ENCODE data around the gene LYST.
"Not testable (repeated sequence)": the region's sequence is repeated elsewhere in the genome, so short reads cannot be mapped to it uniquely, and the experiment has no call there.

The LYST gene

DNA sequence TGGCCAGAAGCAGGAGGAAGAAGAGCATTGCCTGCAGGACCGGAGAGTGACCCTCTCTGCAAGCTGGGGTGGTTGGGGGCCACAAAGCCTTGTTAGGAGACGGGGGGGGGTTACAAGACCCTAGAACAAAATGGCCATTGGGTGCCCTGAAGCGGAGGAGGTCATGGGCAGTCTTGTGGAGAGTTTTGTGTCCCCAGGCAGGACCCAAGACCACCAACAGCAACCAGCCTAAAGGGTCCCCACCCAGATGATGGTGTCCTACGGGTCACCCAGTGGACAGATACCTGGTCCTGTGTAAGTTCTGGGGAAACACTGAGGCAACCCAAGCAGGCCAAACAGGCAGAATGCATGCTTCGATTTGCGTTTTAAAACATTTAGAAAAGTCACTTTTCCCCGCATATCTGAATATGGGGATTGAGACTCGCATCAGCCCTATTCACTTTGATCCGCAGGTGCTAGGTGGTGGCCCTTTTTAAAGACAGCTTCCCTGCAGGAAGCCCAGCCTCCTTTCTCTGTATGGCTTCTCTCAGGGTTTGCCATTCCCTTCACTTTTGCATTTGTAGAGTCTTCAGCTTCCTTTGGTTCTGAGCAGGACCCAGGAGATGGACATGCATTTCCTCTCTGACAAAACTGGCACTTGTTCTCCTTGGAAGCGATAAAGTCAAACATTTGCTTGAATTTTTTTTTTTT, 238.2 kb downstream of the LYST start:
- FAIRE-seq: no peak

DNA sequence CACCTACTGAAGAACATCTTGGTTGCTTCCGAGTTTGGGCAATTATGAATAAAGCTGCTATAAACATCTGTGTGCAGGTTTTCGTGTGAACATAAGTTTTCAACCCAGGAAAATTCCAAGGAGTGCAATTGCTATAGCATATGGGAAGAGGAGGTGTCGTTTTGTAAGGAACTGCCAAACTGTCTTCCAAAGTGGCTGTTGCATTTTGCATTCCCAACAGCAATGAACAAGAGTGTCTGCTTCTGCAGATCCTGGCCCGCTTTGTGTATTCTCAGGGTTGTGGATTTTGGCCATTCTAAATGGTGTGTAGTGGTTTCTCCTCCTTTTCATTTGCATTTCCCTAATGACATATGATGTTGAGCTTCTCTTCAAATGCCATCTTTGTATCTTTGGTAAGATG, 240.9 kb downstream of the LYST start:
- FAIRE-seq: no peak

DNA sequence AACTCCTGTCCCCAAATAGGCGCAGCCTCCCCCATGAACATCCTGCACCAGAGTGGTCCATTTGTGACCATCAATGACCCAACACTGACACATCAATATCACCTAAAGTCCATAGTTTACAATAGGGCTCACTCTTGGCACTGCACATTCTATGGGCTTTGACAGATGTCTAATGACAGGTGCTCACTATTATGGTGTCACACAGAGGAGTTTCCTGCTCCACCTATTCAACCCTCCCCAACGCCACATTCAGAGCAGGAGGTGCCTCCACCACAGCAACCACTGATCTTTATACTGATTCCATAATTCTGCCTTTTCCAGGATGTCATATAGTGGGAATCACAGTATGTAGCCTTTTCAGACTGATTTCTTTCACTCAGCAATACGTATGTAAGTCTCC, 241.4 kb downstream of the LYST start:
- FAIRE-seq: no peak

DNA sequence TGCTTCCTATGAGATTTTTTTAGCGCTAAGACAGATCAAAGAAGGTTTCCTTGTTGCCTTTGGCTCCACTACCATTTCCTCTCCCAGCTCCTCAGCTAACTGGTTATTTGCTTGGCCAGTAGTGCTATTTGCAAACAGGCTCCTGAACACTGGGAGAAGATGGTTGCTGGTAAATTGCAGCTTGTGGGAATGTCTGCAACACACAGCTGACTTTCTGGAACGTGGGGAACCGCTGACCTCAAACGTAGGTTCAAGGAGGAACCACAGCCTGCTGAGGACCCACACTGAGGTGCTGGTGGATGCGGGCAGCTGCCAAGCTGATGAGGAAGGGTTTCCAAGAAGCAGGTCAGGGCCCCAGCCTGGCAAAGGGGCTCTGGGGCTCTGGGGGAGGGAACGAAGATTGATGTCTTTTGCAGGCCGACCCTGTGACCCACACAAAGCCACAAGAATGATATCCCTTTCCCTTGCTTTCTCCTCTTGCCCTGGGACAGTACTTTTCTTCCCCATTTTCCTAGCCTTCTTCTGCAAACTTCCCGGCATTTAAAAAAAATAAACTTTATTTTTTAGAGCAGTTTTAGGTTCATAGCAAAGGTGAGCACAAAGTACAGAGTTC, 241.9 kb downstream of the LYST start:
- no peak for FAIRE-seq

DNA sequence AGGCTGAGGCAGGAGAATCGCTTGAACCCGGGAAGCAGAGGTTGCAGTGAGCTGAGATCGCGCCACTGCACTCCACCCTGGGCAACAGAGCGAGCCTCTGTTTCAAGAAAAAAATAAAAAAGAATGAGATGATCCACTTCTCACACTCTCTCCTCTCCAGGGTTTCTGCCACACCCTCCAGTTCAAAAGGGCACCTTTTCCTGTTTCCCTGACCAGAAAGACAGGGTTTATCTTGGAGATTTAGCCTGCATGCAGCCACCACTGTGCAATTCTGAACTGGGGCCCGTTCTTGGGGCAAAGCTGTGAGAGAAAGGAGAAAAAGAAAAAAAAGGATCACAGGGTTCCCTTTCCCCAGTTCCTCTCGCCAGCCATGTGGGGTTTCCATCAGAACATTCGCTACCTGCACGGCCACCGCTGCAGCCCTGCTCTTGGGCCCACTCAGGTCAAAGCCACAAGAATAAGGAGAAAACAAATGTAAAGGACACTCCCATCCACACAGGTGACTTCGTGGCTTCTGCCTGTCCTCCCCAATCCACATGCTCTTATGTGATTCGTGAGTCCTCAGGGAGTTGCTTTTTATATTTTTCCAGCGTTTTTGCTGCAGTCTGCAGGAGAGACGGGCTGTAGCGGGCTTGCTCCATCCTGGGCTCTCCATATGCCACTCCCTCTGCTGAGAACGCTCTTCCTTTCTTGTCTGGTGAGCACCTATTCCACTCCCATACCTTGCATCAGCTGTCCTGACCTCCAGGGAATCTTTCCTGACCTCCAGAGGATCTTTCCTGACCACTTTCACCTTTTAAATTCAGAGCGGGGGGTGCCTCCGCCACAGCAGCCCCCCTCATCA, 243.5 kb downstream of the LYST start:
- no peak for FAIRE-seq

DNA sequence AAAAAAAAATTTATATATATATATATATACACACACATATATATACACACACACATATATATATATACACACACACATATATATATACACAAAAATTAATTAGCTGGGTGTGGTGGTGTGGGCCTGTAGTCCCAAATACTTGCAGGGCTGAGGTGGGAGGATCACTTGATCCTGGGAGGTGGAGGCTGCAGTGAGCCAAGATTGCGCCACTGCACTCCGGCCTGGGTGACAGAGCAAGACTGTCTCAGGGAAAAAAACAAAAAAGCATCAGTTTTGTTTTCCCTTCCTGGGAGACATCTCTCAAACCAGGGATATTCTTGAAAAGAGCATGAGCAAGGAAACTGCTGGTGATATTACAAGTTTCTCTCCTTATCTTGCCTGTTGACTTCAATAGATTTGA, 247.6 kb downstream of the LYST start:
- not testable (repeated sequence) for FAIRE-seq

DNA sequence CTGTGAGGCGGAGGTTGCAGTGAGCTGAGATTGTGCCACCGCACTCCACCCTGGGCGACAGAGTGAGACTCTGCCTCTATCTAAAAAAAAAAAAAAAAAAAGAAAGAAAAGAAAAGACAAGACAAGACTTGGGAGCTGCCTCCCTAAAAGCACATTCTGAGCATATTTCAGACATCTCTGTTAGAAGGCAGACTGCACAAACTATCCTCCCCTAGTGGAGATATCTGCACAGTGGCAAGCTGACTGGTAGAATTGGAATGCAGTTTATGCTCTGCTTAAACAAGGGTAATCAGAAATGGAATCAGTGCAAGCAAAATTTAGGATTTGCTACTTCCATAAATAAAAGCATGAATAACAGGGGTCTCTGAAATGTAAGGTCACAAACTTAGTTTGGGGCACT, 248.9 kb downstream of the LYST start:
- no peak for FAIRE-seq

DNA sequence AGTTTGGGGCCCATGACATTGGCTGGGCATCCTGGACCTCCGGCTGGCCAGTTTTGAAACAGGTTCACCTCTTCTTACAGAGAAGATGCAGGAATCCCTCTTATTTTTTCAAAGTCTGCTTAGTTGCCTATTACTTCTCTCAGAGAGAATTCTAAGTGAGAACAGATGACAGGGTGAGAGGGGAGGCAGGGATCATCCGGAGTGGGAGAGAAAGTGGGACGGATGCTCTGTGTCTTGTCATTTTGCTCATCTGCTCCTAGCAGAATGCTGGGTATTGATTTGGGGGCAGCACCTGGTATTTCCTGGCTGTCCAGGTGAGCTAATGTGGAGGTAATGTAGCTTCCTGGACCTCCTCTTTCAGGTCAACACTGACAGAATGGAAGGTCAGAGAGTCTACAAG, 249.6 kb downstream of the LYST start:
- no peak for FAIRE-seq

DNA sequence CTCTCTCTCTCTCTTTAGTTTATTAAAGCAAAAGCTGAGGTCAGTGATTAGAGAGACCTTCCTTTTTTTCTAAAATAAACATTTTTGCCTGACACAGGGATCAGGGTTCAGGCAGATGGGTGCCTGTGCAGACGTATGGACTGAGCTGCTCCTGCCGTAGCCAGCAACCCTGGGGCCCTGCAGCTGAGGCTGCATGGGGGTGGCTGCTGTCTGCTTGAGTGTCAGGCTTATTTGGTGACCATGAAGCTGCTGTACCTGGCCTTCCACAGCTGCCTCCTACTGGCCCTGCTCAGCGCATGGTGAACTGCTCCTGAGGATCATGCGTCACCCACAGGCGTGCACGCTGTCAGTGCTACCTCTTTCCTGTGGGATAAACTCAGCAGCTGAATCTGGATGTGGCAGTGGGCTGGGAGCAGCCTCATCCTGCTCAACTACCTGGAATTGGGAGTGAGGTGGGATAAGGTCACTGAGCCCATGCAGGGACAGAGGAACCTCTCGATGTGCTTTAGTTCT, 252.2 kb downstream of the LYST start:
- no peak for FAIRE-seq

DNA sequence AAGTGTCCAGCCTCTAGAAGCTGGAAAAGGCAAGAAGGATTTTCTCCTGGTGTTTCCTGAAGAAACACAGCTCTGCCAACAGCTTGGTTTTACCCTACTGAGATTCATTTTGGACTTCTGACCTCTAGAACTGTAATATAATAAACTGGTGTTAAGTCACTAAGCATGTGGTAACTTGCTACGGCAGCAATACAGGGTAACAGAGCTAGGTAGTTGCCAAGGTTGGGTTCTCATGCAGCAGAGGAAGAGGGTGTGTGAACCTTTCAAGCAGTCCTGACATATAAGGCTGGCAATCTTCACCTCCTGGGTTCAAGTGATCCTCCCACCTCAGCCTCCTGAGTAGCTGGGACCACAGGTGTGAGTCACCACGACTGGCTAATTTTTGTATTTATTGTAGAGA, 253.1 kb downstream of the LYST start:
- no peak for FAIRE-seq

DNA sequence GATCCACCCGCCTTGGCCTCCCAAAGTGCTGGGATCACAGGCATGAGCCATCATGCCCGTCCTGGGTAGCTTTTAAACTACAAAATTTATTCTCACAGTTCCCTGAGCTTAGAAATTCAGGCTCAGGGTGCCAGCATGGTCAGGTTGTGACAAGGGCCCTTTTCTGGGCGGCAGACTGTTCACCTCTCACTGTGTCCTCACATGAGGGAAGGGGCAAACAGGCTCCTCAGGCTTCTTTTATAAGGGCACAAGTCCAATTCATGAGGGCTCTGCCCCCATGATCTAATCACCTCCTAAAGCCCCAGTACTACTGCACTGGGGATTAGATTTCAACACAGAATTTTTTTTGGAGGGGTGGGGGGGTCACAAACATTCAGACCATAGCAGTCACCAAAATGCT, 253.9 kb downstream of the LYST start:
- no peak for FAIRE-seq
